CD4-positive, alpha-beta T cell treated with Interferon gamma for 1 hour (primary cell): Measurements from ENCODE around the gene OR51V1.
"Not testable (repeated sequence)": the region's sequence is repeated elsewhere in the genome, so short reads cannot be mapped to it uniquely, and the experiment has no call there.

Experiments
- DNase-seq: peaks from one replicate; pipeline ENCODE4 v3.0.0-alpha.2; 2020

The OR51V1 gene

GRCh38 chr11:5200582-5200981 lies at the start of gene OR51V1:
Gene OR51V1 (minus strand): TSS chr11:5200682. CDS start chr11:5200682, 0 bp downstream.
- DNase-seq = no peak

GRCh38 chr11:5249807-5250396 lies 49.4 kb upstream of the OR51V1 start, which contains the start of gene HBG1:
Gene HBG1 (minus strand): TSS chr11:5249857. CDS start chr11:5249804, 53 bp downstream.
- not testable (repeated sequence) for DNase-seq

- not testable (repeated sequence) for DNase-seq
These were observed 48.0 kb upstream of the OR51V1 start for GRCh38 chr11:5248498-5248897.

GRCh38 chr11:5247472-5248192 lies 47.1 kb upstream of the OR51V1 start:
- no peak for DNase-seq

DNA sequence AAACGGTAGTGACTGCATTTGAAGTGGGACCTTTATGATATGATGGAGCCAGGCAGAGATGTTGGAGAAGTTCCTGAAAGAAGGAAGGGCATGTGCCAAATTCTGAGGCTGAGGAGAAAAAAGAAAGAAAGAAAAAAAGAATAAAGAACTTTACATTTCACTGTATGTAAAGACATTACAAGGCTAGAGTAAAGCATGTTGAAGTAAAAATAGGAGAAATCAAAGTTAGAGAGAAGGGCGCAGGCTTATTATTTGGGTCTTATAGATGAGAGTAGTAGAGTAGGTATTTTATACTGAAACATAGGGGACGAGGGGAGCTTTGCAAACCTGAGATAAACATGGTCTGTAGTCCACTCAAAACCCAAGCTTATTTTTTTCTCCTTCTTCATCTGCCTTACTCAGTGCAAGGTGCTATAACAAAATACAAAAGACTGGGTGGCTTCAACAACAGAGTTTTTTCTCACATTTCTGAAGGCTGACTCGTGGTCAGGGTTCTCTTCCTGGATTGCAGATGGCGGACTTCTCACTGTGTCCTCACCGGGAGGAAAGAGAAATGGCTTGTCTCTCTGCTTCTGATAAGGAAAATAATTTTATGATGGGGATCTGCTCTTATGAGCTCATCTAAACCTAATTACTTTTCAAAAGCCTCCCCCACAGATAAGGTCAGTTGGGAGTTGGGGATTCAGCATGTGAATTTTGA lies 46.4 kb upstream of the OR51V1 start:
- DNase-seq = no peak

DNA sequence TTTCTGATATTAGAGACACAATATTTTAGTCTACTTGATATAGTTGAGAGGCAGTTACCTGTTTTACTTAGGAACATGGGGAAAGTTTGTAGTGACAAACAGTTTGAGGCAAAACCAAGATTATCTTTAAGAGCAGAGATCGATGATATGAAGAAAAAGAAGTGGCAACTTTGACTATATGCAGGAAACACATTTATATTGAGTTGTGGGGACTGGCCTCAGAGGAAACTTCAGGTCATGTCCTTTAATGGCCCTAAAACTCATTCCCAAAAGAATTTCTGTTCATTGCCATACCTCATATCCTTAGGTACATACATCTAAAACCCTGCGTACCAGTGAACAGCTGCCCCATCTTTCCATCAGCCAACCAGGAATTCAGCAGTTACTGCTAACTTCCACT lies 44.7 kb upstream of the OR51V1 start:
- no peak for DNase-seq

GRCh38 chr11:5243816-5244180 lies 43.3 kb upstream of the OR51V1 start:
- no peak for DNase-seq

- no peak for DNase-seq
These were observed 42.7 kb upstream of the OR51V1 start for GRCh38 chr11:5242933-5243815.

DNA sequence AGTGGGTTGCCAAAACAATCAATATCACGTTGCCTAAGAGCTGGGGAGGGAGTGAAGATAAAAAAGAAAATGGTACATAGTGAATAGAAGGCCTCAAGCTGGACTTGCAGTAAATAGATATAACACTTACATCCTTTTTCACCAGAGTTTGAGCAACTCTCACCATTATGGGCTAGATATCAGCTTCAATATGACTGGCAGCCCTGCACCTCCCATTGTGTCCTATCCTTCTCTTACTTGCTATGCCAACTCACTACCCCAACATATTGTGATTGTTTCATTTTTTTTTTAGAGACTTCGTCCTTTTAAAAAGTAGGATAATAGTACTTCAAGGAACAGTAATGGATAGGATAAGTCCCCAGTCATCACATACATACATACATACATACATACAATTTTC lies 41.7 kb upstream of the OR51V1 start:
- no peak for DNase-seq

- no peak for DNase-seq
These were observed 41.0 kb upstream of the OR51V1 start for GRCh38 chr11:5241458-5241857.

GRCh38 chr11:5240458-5240857 lies 40.0 kb upstream of the OR51V1 start:
- no peak for DNase-seq

GRCh38 chr11:5240056-5240455 lies 39.6 kb upstream of the OR51V1 start:
- no peak for DNase-seq

GRCh38 chr11:5239046-5239445 lies 38.6 kb upstream of the OR51V1 start:
- no peak for DNase-seq

GRCh38 chr11:5238486-5238885 lies 38.0 kb upstream of the OR51V1 start:
- DNase-seq = no peak

GRCh38 chr11:5237420-5237819 lies 36.9 kb upstream of the OR51V1 start:
- no peak for DNase-seq

DNA sequence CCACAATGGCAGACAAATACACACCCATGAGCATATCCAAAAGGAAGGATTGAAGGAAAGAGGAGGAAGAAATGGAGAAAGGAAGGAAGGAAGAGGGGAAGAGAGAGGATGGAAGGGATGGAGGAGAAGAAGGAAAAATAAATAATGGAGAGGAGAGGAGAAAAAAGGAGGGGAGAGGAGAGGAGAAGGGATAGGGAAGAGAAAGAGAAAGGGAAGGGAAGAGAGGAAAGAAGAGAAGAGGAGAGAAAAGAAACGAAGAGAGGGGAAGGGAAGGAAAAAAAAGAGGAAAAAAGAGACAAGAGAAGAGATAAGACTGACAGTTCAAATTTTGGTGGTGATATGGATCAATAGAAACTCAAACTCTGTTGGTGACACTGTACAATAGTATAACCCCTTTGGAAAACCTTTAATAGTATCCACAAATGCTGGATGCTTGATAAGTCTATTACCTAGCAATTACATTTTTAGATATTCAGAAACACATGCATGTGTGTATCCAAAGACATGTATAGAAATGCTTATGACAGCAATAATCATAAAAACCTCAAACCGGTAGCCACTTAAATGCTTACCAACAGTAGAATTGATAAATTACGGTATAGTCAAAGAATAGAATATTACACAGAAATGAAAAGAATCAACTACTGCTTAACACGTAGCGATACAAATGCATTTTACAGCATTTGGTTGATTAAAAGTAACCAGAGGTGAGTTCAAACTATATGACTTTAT lies 35.0 kb upstream of the OR51V1 start:
- DNase-seq = no peak

GRCh38 chr11:5234381-5234834 lies 33.9 kb upstream of the OR51V1 start, which contains the start of gene HBD:
Gene HBD (minus strand): TSS chr11:5234483. CDS start chr11:5234433, 50 bp downstream.
- DNase-seq = no peak

GRCh38 chr11:5233307-5233706 lies 32.8 kb upstream of the OR51V1 start:
- no peak for DNase-seq

DNA sequence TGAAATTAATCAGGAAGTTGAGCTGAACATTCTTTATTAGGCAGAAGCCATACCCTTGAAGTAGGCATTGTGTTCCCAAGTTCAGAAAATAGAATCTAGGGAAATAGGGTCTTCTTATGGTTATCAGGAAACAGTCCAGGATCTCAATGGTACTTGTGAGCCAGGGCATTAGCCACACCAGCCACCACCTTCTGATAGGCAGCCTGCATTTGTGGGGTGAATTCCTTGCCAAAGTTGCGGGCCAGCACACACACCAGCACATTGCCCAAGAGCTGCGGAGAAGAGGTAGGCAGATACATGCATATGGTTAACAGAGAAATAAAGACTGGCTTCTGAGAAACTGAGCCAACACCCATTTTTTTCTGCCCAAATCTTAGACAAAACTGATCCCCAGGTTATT lies 32.3 kb upstream of the OR51V1 start:
- DNase-seq = no peak

GRCh38 chr11:5232176-5232575 lies 31.7 kb upstream of the OR51V1 start:
- DNase-seq = no peak

DNA sequence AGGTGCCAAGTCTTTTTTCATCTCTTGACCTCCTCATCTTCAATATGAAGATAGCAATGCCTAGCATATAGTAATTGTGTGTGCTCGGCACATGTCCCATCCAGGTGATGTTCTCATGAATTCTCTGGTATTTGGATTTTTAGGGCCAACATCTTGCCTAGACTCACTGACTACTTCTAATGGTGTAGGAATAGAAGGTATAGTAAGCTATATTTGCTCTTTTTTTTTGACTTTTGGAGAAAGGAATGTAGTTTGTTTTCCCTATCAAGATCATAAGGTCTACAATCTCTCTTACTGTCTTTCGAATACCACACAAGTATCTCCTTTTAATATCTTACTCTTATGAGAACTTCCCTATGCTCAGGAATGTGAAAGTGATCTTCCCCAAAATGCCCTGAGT lies 30.6 kb upstream of the OR51V1 start:
- no peak for DNase-seq

GRCh38 chr11:5230266-5230665 lies 29.8 kb upstream of the OR51V1 start:
- DNase-seq = no peak
